ENCODE data around the gene USP48.

USP48 gene

GRCh38 chr1:21666576-21667320 lies 116.2 kb downstream of the USP48 start:
- no peak for ATAC-seq

DNA sequence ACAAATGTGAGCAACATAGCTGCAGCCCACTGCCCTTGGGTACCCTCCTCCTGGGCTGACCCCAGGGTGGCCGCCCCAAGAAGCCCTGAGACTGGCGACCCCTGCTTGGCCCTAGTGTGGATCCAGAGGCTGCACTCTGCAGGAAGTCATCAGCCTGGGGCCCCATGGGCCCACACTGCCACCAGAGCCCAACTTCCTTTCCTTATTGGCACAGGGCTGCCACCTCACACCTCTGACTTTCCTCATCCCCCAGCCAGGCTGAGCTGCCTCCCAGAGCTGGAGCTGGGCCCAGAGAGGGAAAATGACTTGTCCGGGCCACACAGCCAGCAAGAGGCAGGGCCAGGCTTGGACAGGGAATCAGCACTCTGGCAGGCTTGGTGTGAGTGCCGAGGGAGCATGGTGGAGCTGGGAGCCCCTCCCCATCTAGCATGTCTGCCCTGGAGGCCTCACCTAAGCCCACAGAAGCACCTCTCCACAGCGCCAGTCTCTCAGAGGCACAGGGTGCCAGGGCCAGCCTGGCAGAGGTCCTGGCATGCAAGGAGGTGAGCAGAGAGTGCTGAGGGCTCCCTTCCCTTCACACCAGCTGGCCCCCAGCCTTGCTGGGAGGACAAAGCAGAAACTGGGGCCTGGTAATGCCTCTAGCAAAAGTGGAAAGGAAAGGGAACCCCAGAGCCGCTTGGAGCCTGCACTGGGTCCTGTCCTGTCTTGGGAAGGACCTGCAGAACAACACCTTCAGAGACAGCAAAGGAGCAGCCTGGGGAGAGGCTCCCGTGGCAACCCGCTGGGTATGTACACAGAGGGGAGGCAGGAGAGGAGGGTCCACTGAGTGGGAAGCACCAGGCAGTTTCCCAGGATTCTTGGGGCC lies 117.0 kb downstream of the USP48 start:
- no peak for ATAC-seq

- no peak for ATAC-seq
These were observed 118.0 kb downstream of the USP48 start for GRCh38 chr1:21664806-21665588.

DNA sequence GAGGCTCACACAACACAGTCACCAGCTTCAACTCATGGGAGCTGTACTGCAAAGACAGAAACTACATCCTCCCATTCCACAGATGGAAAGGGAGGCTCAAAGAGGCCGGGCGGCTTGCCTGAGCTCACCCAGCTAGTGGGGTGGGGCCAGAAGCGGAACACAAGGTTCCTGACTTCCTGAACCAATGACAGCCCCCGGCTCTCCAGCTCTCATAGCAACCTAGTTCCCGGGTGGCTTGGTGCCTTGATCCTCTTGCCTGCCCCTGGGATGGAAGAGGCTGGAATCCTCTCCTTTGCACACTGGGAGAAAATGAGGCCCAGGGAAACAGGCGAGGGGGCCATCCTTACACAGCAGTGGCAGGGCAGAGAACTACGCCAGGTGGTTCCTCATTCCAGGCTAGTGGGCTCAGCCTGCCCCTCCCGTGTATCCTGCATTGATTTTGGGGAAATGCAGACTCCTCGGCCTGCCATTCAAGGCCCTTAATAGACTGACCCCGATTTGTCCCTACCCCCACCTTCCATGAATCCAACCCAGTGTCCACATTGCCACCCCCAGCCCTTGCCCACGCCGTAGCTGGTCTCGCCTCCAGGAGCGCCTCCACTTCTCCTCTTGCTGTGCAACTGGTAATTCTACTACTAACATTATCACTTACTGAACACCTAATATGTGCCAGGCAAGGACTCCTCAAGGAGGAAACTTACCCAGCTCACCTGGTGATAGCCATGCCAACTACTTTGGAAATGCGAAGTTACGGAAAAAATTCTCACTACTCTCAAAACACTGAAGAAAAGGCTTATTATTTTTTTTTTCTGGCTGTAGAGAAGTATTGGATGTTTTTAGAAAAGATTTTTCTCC lies 118.8 kb downstream of the USP48 start:
- no peak for ATAC-seq

DNA sequence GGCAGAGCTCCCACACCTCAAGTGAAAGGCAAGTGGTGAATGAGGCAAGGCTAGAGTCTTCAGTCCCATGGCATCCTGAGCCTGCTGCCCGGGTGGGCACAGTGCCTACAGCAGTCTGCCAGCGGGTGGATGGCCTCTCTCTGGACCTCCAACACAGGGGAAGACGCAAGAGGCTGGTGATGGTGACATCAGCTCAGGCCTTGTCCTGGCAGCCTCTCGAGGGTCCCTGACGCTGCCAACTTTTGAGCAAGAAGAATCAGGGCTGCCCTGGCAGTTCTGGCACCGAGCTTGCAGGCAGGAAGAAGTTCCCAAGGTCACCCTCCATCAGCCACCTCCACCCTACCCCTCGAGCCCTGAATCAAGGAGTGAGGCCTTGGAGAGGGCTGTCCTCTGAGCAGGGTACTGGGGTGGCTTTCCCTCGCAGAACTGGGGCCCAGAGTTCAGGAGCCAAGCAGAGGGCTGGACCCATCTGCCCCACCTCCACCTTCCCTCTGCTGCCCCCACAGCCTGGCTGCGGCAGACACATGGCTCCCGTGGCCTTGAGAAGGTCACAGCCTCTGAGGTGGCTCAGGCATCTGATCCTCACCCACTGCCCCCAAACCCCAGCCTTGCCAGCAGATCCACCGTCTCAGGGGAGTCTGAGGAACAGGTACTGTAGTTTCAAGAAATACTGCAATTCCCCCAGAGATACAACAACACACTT lies 119.5 kb downstream of the USP48 start:
- no peak for ATAC-seq

- ATAC-seq = no peak
These were observed 120.3 kb downstream of the USP48 start for GRCh38 chr1:21662426-21663247.

- no peak for ATAC-seq
These were observed 121.1 kb downstream of the USP48 start for GRCh38 chr1:21661886-21662285.

DNA sequence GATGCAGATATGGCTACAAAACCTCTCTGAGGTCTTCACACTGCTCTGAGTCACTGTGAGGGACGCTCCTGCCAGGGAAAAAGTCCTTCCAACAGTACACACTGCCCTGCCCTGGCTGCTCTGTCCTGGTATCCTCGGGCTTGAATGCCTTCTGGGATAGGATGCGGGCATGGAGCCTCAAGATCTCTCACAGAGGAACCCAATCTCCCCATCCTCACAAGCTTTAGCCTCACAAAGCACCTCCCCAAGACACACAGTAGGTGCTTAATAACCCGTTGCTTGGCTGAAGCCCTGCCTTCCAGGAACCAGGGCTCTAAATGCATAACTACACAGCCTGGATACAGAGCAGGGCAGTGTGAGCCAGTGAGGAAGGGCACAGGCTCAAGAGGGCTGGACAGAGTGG lies 123.0 kb downstream of the USP48 start:
- no peak for ATAC-seq

DNA sequence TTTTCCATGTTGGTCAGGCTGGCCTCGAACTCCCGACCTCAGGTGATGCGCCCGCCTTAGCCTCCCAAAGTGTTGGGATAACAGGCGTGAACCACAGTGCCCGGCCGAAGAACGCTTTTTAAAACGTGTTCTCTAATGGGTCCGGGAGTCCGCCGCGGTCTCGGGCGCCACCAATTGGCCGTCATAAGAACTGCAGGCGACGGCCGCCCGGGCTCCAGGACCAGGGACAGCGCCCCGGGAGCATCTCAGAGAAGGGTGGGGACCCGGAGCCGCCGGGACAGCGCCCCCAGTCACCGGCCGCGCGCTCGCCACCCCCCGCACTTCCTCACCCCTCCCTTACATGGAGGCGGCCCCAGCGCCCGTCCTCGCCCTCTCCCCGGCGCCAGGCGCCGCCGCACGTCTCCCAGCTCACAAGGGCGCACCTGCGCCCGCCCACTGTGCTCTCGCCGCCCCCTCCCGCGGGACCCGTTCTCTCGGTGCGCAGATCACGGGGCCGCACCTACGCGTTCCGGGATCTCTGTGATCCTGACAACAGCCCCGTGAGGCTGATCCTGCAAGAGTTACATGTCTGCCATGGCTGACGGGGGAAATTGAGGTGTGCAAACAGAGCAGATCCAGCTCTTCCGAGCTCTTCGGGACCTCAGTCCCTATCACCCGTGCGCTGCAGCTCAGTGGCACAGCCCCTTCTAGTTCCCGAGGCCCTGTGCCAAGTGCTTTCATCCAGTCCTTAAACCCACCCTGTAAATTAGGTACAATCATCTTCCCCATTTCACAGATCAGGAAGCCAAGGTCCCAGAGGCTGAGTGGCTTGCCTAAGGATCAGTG lies 123.6 kb downstream of the USP48 start:
- peak; percentile 78 to 88 for ATAC-seq

- ATAC-seq = no peak
These were observed 125.3 kb downstream of the USP48 start for GRCh38 chr1:21657456-21658190.

GRCh38 chr1:21655748-21656147 lies 127.2 kb downstream of the USP48 start:
- no peak for ATAC-seq

- no peak for ATAC-seq
These were observed 127.7 kb downstream of the USP48 start for GRCh38 chr1:21655259-21655658.

- ATAC-seq = no peak
These were observed 128.7 kb downstream of the USP48 start for GRCh38 chr1:21654209-21654608.

GRCh38 chr1:21653744-21654100 lies 129.2 kb downstream of the USP48 start:
- ATAC-seq = no peak

DNA sequence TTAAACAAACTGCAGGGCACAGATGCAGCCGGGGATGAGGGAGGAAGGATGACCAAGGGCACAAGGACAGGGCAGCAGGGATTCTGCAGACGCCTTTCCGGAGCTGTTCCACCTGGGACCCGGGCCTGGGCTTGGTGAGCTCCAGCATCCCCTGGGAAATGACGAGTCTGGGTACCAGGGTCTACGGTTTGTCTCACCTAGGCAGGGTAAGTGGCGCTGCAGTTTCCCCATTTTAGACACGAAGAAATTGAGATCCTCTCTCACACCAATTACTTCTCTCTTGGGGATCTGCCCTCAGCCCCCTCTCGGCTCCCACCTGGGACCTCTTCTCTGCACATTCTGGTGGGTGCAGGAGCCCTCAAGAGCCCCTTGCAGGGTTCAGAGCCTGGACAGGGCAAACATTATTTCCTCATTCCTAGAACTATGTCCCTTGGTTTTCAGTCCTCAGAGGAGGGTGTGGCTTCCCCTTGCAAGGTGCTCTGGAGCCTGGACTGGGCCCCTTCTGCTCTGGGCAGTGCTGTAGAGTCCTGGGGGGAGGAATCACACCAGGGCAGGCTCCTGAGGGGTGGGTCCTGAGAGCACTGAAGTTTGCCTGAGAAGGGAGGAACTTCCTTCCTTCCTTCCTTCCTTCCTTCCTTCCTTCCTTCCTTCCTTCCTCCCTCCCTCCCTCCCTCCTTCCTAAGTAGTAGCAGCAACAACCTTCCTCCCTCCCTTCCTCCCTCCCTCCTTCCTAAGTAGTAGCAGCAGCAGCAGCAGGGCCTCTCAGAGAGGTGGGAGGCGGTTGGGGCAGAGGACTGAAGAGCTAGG lies 129.8 kb downstream of the USP48 start:
- no peak for ATAC-seq

GRCh38 chr1:21652101-21652936 lies 130.6 kb downstream of the USP48 start:
- no peak for ATAC-seq

Data from activated CD4-positive, CD25-positive, alpha-beta regulatory T cell treated with anti-CD3 and anti-CD28 coated beads, Interleukin-2, amount 50 U/mL, for 24 hours (primary cell).